PC-9 (cell line): ENCODE data around the gene NCLN.

Source experiments
- CTCF ChIP-seq: fragments of 200-600 bp; sonication (generic); conservative IDR thresholded peaks from 2 replicates; pipeline ENCODE4 v1.6.1; 2017; ENCODE audit warnings: mixed run types, antibody characterized with exemption, mild to moderate bottlenecking, moderate library complexity
- EZH2 ChIP-seq: fragments of 200-600 bp; sonication (generic); IDR thresholded peaks from 2 replicates; pipeline ENCODE4 v1.8.0; 2017; ENCODE audit warnings: antibody characterized with exemption, low read depth

GRCh38 chr19:3159565-3159964, 26.2 kb upstream of the NCLN start:
- TF ChIP-seq CTCF = no peak
- TF ChIP-seq EZH2 = no peak
